Esophagus squamous epithelium (tissue), 4 donors: ENCODE measurements around the gene WDR91.

Experiments used
- CTCF ChIP-seq, 6 experiments: fragments of 450-650 bp in 4 of 6; fragments of 200-600 bp in 2 of 6; sonication (generic) in 2 of 6; IDR thresholded peaks; one replicate each; pipeline ENCODE4 v1.5.1; 2016 to 2019; ENCODE audit warnings: antibody characterized with exemption in 6 of 6, mild to moderate bottlenecking in 4 of 6, moderate library complexity in 4 of 6
- POLR2A ChIP-seq, 4 donors: fragments of 450-650 bp; IDR thresholded peaks; one replicate each; pipeline ENCODE4 v1.6.1; 2017; ENCODE audit warnings: antibody characterized with exemption in 4 of 4, mild to moderate bottlenecking in 4 of 4, moderate library complexity in 3 of 4

GRCh38 chr7:135209225-135209834 is 2.0 kb downstream of the WDR91 start:
- TF ChIP-seq CTCF (IDR thresholded peaks at IDR 0.05) (no peak), POLR2A (IDR thresholded peaks at IDR 0.05) (no peak)
